ENCODE results near the gene GABRB1.

Gene GABRB1

DNA sequence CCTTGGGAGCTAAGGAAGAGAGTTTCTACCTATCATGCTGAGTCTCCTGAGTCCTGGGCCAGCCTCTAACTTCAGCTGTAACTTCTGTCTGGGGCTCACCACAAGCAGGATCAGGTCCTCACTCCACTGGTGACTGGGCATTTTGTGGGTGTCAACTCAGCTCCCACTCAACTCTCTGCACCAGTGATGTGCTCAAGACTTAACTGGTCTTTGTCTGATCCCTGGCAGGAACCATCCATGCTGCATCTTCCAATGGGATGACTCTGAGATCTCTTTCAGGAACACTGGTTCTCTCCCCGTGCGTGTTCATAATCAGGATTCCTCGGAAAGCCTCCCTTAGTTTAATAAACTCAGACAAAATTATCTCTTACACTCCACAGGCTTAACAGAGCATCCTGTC lies 349.8 kb downstream of the GABRB1 start:
- DNase-seq (ENCODE audit: low read depth in 1 of 2, low spot score in 1 of 2): no peak

DNA sequence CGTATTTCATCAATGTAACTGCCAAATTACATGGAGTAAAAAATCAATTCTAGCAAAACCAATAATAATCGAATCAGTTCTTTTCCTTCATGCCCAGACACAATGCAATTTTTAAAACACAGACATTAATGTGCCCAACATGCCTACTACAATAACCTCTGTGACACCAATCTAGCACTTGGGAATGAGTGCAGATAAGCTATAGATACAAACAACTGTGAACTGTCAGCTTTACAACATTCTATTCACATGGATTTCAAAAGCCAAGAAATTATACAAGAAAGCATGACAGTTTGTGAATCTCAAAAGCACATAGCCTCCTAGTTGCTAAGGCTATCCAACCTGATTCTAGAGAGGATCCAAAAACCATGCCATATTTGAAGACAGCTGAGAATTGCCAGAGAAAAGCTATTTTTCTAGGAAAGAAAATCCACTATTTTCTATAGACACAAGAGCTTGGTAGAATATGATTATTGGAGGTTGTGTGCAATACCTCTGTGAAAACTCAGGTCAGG lies 351.5 kb downstream of the GABRB1 start:
- no peak for DNase-seq (ENCODE audit: low read depth in 1 of 2, low spot score in 1 of 2)

DNA sequence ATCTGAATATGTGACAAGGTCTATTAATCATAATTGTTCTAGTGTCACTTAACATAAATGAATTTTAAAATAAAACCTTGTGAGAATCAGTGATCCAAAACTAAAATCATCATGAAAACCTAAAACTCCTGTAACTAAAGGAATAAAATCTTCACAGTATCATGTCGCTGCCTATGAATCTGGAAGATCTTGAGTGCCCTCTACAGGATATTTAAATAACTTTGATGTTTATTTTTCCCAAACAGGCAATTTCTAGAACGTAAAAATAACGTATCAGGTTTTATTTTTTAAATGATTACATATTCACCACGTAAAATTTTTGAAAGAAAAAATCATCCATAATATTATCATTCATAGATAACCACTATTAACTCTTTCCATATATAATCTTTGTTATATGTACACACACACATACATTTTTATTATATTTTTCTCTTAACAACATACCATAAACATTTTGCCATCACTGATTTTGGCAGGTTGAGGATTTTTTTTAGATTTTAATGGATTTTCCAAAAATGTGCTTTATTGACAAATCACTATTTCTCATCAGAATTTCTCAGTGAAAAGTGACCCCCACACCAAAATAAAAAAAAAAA lies 352.6 kb downstream of the GABRB1 start:
- no peak for DNase-seq (ENCODE audit: low read depth in 1 of 2, low spot score in 1 of 2)

DNA sequence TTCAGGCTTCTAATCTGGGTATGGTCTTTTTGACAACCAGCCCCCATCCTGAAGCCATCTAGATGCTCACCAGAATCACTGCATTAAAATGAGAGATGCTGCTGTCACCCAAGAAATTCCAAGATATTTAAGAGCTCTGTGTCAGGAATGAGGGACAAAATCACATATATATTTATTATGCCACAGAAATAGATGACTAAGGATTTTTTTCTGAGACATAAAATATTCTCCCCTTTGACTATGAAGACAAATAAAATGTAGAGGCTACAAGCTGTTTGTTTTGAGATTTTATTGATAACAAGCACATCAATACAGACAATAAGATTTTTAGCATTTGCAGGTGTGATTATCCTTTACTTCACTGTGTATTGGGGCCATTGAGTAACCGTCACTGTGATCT lies 354.8 kb downstream of the GABRB1 start:
- DNase-seq (ENCODE audit: low read depth in 1 of 2, low spot score in 1 of 2): no peak

DNA sequence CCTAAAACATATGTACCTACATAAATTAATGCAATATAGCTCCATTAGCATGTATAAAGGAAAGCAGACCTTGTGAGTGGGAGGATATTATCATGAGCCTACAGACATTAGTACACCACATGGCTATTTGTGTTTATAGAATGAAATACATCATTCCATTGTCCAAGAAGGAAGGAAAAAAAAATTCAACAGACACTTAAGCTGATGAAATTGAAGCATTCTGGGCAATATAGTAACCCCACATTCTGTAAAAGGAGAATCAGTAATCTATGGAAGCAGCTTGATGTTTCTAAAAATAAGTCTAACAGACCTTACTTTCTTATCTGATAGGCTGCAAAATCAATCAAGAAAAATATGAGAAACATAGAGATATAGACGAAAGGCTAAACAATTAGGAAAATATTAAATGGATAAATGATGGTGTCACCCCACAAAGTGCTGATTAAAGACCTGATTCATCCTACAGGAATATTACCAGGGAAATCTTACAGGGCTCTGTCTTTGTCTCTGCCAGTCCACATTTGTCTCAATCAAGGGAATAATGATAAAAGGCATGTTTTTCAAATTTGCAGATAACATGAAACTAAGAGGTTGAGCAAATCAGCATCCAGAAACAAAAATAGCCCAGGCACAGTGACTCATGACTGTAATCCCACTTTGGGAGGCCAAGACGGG lies 355.3 kb downstream of the GABRB1 start:
- no peak for DNase-seq (ENCODE audit: low read depth in 1 of 2, low spot score in 1 of 2)

DNA sequence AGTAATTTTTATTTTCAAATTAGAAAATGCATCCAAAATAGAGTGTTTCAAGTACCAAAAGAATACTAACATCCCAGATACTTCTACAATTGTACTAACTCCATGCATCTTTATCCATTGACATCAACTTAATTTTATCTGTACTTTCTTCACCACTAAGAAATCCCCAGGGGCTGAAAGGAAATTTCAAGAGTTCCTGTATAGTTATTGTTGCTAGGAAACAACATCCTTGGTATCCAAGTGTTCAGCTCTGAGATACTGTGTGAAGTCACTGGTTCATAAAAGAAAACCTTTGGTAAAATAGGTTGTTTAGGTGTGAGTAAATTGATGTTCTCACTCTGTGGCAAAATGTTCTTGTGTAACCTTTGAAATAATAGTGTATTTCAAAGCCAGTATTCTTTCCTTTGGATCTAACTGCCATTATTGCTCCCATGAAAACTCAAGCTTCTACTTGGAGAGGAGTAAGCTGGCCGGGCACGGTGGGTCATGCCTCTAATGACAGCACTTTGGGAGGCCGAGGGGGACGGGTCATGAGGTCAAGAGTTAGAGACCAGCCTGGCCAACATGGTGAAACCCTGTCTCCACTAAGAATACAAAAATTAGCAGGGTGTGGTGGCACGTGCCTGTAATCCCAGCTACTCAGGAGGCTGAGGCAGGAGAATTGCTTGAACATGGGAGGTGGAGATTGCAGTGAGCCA lies 359.2 kb downstream of the GABRB1 start:
- no peak for DNase-seq (ENCODE audit: low read depth in 1 of 2, low spot score in 1 of 2)

DNA sequence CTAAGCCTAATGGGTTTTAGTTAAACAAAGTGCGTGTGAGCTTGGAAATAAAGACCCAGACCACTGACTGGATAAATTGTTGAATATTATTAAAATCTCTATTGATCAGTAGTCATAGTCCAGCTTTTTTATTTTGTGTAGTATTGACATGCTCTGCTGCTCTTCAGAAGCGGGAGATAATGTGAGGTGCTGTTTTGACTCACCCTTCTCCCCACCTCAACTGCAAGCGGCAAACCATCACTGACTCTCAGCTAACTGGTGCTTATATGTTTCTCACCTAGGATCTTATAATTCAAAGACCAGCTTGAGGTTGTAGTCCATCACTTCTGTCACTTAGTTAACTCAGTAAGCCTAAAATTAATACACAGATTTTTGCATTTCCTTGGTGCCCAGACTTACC lies 359.9 kb downstream of the GABRB1 start:
- no peak for DNase-seq (ENCODE audit: low read depth in 1 of 2, low spot score in 1 of 2)

DNA sequence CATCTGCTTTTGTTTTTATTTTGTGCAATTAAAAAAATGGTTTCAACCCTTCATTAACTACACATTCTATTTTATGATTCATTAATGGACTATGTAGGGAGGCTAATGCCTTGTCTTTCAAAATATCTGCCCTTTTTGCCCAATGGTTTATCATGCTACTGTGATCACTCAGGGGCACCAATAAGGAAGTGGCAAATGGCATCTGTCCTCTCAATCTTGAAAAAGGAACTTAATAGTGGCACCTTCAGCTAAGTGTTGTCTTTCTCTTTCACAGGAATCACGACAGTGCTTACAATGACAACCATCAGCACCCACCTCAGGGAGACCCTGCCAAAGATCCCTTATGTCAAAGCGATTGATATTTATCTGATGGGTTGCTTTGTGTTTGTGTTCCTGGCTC lies 375.0 kb downstream of the GABRB1 start:
- no peak for DNase-seq (ENCODE audit: low read depth in 1 of 2, low spot score in 1 of 2)

DNA sequence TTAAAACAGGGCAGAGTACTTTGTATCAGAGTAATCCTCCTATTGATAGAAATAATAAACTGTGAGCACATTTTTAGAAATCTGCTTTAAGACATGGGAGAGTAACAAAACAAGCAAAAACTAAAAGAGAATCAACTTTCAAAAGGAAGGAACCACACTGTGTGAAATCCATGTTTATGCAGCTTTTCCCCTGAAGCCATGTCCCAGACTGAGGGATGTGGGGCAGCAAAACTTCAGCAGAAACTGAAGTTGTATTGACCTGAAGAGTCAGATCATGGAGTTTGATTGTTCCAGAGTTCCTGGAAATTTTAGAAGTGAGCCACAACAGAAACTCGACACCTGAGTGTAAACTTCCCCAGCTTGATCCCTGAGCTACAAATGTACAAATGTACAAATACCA lies 378.9 kb downstream of the GABRB1 start:
- DNase-seq (ENCODE audit: low read depth in 1 of 2, low spot score in 1 of 2): no peak

DNA sequence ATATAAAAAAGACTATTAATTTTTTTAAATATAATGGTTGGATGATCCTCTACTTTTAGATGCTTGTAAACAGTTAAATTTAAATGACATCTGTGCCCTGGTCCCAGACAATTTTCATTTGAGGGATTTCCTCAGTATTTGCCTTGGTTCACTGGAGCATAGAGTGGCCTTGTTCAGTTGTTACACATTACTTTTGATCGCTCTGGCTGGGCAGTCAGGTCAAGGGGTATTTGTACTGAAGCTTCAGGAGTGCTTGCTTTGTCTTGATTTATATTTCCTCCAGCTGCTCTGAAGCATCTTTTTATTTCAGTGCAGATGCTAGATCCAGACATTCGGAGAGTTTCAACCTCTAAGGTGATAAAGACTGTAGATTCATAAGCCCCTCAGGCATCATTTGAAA lies 382.2 kb downstream of the GABRB1 start:
- no peak for DNase-seq (ENCODE audit: low read depth in 1 of 2, low spot score in 1 of 2)

DNA sequence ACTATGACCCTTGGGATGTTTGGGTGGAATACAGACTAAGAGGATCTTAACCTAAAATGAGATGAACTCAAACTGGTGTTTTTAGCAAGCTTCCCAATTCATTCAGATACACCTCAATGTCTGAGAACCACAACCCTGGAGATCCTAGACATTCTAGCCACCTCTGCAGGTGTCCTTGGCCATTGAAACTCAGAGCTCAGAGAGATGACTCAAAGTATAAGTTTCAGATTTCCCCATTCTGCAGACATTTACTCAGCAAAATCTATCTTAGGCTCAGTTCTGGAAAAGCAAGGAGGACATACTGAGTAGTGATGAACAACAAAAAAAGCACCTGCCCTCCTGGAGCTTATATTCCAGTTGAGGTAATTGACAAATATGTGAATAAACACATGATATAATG lies 384.4 kb downstream of the GABRB1 start:
- no peak for DNase-seq (ENCODE audit: low read depth in 1 of 2, low spot score in 1 of 2)

DNA sequence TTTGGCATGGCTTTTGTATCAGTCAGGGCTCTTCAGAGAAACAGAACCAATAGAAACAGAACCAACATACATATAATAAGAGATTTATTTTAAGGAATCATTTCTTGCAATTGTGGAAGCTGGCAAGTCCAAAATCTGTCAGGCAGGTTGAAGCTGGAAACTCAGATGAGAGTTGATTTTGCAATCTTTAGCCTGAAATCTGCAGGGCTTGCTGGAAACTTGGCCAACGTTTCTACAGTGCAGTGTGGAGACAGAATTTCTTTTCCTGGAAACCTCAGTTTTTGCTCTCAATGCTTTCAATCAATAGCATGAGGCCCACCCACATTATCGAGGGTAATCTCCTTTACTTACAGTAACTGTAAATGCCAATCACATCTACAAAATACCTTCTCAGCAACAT lies 386.8 kb downstream of the GABRB1 start:
- DNase-seq (ENCODE audit: low read depth in 1 of 2, low spot score in 1 of 2): no peak

DNA sequence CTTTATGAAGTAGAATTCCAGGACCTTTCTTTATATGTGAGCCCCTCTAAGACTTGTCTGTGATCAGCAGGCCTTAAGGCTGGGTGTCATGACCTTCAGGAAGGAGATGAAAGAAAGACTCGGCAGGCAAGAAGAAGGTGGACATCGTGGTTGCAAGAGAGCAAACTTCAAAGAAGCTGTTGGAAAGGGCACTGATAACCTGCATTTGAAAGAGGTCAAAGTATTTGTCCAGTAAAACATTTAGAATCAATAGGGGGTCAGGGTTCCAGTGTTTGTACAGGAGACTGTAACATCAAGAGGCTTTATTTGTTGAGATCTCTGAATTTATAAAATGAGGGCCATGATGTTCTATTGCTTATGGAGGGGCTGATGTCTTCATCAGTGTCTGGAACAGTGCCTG lies 387.9 kb downstream of the GABRB1 start:
- DNase-seq (ENCODE audit: low read depth in 1 of 2, low spot score in 1 of 2): no peak

DNA sequence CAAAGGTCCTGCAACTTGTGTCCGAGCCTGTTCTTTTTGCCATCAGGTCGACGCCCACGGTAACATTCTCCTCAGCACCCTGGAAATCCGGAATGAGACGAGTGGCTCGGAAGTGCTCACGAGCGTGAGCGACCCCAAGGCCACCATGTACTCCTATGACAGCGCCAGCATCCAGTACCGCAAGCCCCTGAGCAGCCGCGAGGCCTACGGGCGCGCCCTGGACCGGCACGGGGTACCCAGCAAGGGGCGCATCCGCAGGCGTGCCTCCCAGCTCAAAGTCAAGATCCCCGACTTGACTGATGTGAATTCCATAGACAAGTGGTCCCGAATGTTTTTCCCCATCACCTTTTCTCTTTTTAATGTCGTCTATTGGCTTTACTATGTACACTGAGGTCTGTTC lies 394.3 kb downstream of the GABRB1 start:
- no peak for DNase-seq (ENCODE audit: low read depth in 1 of 2, low spot score in 1 of 2)

DNA sequence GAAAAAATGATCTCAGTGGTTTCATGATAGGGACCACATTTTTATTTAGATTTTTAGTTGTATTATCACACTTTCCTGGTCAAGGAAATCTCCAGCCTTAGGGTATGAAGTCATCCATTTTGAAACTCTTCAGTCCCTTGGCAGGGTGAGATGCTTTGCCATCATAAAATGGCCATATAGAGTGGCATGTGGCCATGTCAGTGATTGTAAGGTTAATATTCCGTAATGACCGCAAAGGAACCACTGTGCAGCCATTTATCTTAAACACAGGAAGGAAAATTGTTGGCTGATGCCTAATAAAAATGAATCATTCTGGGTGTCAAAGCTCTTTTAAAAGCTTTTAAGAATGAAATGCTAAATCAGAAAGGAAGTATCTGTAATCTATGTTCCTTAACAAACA lies 396.6 kb downstream of the GABRB1 start:
- no peak for DNase-seq (ENCODE audit: low read depth in 1 of 2, low spot score in 1 of 2)

DNA sequence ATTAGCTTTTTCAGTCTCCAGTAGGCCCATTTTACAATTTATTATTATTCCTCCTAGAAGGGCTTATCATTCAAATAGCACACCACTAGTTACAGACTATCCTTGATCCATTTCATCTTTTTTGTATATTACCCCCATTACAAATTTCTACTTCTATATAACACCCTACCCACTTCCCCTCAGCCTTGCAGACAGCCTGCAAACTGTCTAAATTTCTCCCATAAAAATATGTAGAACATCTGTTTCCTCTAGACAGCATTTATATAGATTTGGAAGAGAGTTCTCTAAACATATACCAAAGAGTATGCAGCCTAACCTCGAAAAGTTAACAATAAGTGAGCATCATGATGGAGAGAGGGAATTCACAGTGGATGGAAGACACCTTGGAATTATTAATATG lies 401.4 kb downstream of the GABRB1 start:
- no peak for DNase-seq (ENCODE audit: low read depth in 1 of 2, low spot score in 1 of 2)

DNA sequence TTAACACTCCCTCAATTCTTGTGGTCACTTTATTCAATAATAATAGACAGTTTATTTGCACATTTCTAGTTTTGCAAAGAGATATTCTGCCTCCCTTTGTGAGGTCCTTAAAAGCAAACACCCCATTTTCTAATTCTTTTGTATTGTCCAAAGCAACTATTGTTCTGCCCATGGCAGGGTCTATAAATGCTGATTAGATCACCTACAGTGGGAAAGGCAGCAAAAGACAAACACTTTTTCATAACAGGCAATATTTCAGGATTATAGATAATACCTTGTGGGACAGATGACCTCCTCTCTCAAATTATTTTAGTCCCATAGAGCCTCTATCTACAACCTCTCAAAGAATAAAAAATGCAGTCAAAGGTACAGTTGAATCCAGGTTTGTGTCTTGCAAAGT lies 403.6 kb downstream of the GABRB1 start:
- no peak for DNase-seq (ENCODE audit: low read depth in 1 of 2, low spot score in 1 of 2)

DNA sequence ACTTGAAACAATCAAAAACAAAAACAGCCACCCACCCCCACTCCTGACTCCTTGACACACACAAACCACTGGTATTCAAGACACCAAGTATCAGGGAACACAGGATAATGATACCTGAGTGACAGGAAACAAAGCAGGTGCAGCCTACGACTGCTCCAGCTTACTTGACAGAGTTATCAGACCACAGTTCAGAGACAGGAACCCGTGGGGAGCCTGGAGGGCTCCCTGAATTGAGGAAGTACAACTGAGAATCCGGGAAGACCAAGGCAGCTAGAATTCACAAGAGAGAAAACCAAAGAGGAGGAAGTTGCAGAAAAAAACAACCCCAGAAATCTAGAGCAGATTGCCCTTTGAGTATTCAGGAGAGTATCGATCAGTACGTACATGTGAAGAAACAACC lies 411.6 kb downstream of the GABRB1 start:
- DNase-seq (ENCODE audit: low read depth in 1 of 2, low spot score in 1 of 2): no peak

DNA sequence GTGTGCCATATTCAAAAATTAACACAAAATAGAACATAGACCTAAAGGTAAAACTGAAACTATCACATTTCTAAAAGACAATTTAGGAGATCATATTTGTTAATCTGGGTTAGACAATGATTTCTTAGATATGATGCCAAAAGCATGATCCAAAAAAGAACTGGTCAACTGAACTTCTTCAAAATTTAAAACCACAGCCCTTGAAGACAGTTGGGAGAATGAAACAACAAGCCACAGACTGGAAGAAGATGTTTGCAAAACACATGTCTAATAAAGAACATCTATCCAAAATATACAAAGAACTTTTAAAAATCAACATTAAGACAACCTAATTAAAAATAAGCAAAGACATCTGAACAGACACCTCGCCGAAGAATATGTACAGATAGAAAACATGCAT lies 412.7 kb downstream of the GABRB1 start:
- no peak for DNase-seq (ENCODE audit: low read depth in 1 of 2, low spot score in 1 of 2)

DNA sequence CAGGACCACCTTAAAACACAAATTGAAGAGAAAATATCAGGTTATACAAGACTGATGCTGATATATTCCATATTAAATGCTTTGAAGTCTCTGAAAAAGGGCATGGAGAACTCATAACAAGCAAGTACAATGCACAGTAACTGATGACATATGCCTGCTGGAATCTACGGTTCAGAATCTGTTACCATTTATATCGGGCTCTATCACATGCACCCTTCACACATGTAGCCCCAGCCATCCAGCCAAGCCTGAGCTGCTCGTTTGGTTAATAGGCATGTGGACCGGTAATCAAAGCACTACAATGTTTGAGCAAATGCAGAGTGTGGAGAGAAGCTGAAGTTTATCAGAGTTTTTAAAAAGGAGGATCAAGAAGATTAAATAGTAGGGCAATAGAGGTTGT lies 420.3 kb downstream of the GABRB1 start:
- DNase-seq (ENCODE audit: low read depth in 1 of 2, low spot score in 1 of 2): no peak

DNA sequence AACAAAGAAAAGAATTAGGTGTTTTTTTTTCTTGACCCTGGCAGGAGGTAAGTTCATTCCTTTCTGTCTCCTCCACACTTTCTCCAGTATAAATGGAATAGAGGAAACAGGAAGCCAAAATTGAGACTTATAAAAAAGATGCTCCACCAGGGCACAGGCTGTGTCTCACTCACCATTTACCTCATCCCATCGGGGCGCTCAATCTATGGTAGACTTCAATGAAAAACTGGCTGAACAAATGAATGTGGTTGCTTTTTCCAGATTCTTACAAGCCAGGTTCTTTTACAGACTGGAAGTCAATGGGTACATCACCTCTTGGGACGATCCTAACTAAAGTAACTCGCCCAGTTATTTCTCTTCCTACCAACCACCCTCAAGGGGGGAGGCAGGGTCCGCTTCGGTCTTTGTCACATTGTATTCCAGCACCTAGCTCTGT lies 431.4 kb downstream of the GABRB1 start:
- DNase-seq (ENCODE audit: low read depth in 1 of 2, low spot score in 1 of 2): no peak

DNA sequence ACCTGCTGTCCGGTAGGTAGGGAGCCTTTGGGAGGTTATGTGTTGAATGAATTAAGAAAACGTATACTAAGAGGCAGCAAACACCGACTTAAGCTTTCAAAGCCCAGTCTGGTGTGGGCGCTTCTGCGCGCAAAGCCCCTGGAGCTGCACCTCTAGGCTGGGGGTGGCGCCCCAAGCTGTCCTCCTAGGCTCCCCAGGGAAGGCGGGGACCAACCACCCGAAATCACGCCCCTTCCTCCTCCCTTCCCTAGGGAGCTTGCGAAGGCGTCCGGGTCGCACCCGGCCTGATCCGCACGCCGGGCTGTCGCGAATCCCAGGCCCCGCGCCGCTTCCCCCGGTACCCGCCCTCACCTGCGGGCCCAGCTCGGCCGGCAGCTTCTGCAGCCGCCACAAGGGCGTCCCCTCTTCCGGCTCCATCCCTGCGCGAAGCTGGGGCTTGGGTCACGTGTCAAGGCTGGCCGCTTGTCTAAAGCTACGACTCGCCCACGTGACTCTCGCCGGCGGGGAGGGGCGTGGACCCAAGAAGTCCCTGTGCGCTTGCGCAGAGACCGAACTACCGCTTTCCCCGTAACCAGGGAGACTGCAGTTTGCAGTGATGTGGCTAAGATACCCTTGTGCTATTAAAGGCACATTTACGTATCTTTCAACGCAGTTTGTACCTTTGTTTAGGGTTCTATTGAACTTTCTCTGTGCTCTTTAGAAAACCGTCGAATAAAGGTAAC lies 432.0 kb downstream of the GABRB1 start, which contains the start of gene COMMD8:
TSS of gene COMMD8 (minus strand) at position 468 of the 722 bp plus-strand sequence. CDS start at position 417, 51 bp downstream.
- DNase-seq (ENCODE audit: low read depth in 1 of 2, low spot score in 1 of 2): peak; percentile 94 to 97

Data from activated CD4-positive, alpha-beta T cell treated with anti-CD3 and anti-CD28 coated beads, Interleukin-2, amount 50 U/mL, for 24 hours (primary cell).